DND-41 (cell line): ENCODE results near the gene DPYSL3.

Experiments
- ATAC-seq: fragments of 200-7000 bp; cut with Tn5 transposase; 3 replicates; pipeline ENCODE4 v1.9.1; 2021; ENCODE audit warnings: low read depth; ENCODE audit not compliant: insufficient read depth
- DNase-seq: peaks from one replicate; pipeline ENCODE4 v3.0.0-alpha.2; 2020
- H2AFZ ChIP-seq: 2 replicates; pipeline ENCODE4 v1.6.0; 2012; ENCODE audit warnings: low read depth, low read length
- H3K27ac ChIP-seq: 2 replicates; pipeline ENCODE4 v1.5.1; 2012; ENCODE audit warnings: low read length, inconsistent platforms
- H3K27me3 ChIP-seq: fragments of 200-600 bp; sonication (generic); 2 replicates; pipeline ENCODE4 v1.6.0; 2012; ENCODE audit warnings: low read length, mild to moderate bottlenecking, inconsistent platforms; ENCODE audit not compliant: insufficient read depth, poor library complexity
- H3K36me3 ChIP-seq: 2 replicates; pipeline ENCODE4 v1.5.1; 2012; ENCODE audit warnings: low read length, inconsistent platforms; ENCODE audit not compliant: insufficient read depth
- H3K4me1 ChIP-seq: 2 replicates; pipeline ENCODE4 v1.5.1; 2012; ENCODE audit warnings: mild to moderate bottlenecking, low read length; ENCODE audit not compliant: insufficient read depth
- H3K4me2 ChIP-seq: 2 replicates; pipeline ENCODE4 v1.6.0; 2012; ENCODE audit warnings: mild to moderate bottlenecking, moderate library complexity, low read length, inconsistent platforms; ENCODE audit not compliant: insufficient read depth
- H3K4me3 ChIP-seq, 2 experiments: fragments of 200-600 bp in 1 of 2; shearing (Covaris generic) in 1 of 2; 2 replicates each; pipeline ENCODE4 v1.5.1; 2012 to 2016; ENCODE audit warnings: inconsistent platforms in 2 of 2, low read length in 2 of 2, mild to moderate bottlenecking in 2 of 2, low read depth in 1 of 2, moderate library complexity in 1 of 2
- H3K79me2 ChIP-seq: 2 replicates; pipeline ENCODE4 v1.6.0; 2012; ENCODE audit warnings: low read length, inconsistent platforms; ENCODE audit not compliant: insufficient read depth
- H3K9ac ChIP-seq: 2 replicates; pipeline ENCODE4 v1.6.0; 2012; ENCODE audit warnings: low read depth, mild to moderate bottlenecking, inconsistent platforms, low read length, moderate library complexity
- H3K9me3 ChIP-seq: 2 replicates; pipeline ENCODE4 v1.5.1; 2012; ENCODE audit warnings: low read length, moderate library complexity, mild to moderate bottlenecking, inconsistent platforms; ENCODE audit not compliant: insufficient read depth, severe bottlenecking
- H4K20me1 ChIP-seq: 2 replicates; pipeline ENCODE4 v1.6.0; 2012; ENCODE audit warnings: low read length; ENCODE audit not compliant: insufficient read depth
- CTCF ChIP-seq: IDR thresholded peaks from 2 replicates; pipeline ENCODE4 v1.5.1; 2012; ENCODE audit warnings: borderline replicate concordance, low read length, moderate library complexity, mild to moderate bottlenecking; ENCODE audit not compliant: poor library complexity, severe bottlenecking; ENCODE audit errors: extremely low read depth
- EZH2 ChIP-seq: IDR thresholded peaks from 3 replicates; pipeline ENCODE4 v1.6.1; 2012; ENCODE audit warnings: borderline replicate concordance, low read depth, mild to moderate bottlenecking, moderate library complexity, low read length, inconsistent platforms; ENCODE audit not compliant: severe bottlenecking

Gene DPYSL3

GRCh38 chr5:147411359-147412319 is 98.2 kb downstream of the DPYSL3 start:
- no peak overlapping the region for H3K27ac ChIP-seq
- no peaks in the 10 kb centered on the region for H3K4me1 ChIP-seq
- H3K27me3 ChIP-seq: no peaks in the 10 kb centered on the region

GRCh38 chr5:147410496-147411358 is 99.1 kb downstream of the DPYSL3 start:
- no peak for DNase-seq
- H3K4me3 ChIP-seq: no peak overlapping the region
- no peaks in the 10 kb centered on the region for H3K27me3 ChIP-seq
- H2AFZ ChIP-seq: no peak overlapping the region
- TF ChIP-seq CTCF (no peak), EZH2 (no peak)
- H3K36me3 ChIP-seq: no peaks in the 10 kb centered on the region
- no peak overlapping the region for H3K4me2 ChIP-seq
- no peaks in the 10 kb centered on the region for H3K4me1 ChIP-seq
- no peak overlapping the region for H3K27ac ChIP-seq
- no peaks in the 10 kb centered on the region for H3K79me2 ChIP-seq
- no peak overlapping the region for H3K9ac ChIP-seq
- H3K9me3 ChIP-seq: no peaks in the 10 kb centered on the region
- no peaks in the 10 kb centered on the region for H4K20me1 ChIP-seq
- no peak for ATAC-seq

More at GRCh38 chr5:147411359-147412319, 98.2 kb downstream of the DPYSL3 start:
- H3K4me2 ChIP-seq: no peak overlapping the region
- ATAC-seq (no peak), DNase-seq (no peak)
- H3K9ac ChIP-seq: no peak overlapping the region
- TF ChIP-seq EZH2 (no peak), CTCF (no peak)
- no peak overlapping the region for H3K4me3 ChIP-seq
- H2AFZ ChIP-seq: no peak overlapping the region
- H3K36me3 ChIP-seq: no peaks in the 10 kb centered on the region
- H3K79me2 ChIP-seq: no peaks in the 10 kb centered on the region
- H4K20me1 ChIP-seq: no peaks in the 10 kb centered on the region
- H3K9me3 ChIP-seq: no peaks in the 10 kb centered on the region

DNA sequence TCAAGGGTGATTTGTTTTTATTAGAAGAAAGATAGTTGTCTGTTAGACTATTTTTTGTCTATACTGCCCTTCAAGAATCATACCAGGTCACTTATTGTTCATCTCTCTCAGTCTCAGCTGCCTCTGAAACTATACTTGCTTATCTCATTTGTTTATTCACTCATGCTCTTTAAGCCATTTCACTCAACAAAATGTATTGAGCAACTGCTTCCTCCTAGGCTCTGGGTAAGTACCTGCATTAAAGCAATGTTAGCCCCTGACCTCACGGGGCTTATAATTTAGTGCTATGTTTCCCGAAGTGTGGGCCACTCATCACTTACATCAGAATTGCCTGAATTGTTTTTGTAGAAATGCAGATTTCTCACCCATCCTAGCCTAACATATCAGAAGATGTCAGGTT is 100.9 kb downstream of the DPYSL3 start:
- ATAC-seq: no peak
- Histone ChIP-seq H3K4me1 (no peaks in the 10 kb centered on the region), H4K20me1 (no peaks in the 10 kb centered on the region), H3K9ac (no peak overlapping the region), H3K4me3 (no peak overlapping the region), H3K4me2 (no peak overlapping the region), H3K27me3 (no peaks in the 10 kb centered on the region), H3K79me2 (no peaks in the 10 kb centered on the region), H2AFZ (no peak overlapping the region), H3K27ac (no peak overlapping the region), H3K9me3 (no peaks in the 10 kb centered on the region), H3K36me3 (no peaks in the 10 kb centered on the region)
- TF ChIP-seq CTCF (no peak), EZH2 (no peak)
- DNase-seq: no peak
